ENCODE measurements around the gene HIPK4.
"Not testable (repeated sequence)": the region's sequence is repeated elsewhere in the genome, so short reads cannot be mapped to it uniquely, and the experiment has no call there.

HIPK4 gene

DNA sequence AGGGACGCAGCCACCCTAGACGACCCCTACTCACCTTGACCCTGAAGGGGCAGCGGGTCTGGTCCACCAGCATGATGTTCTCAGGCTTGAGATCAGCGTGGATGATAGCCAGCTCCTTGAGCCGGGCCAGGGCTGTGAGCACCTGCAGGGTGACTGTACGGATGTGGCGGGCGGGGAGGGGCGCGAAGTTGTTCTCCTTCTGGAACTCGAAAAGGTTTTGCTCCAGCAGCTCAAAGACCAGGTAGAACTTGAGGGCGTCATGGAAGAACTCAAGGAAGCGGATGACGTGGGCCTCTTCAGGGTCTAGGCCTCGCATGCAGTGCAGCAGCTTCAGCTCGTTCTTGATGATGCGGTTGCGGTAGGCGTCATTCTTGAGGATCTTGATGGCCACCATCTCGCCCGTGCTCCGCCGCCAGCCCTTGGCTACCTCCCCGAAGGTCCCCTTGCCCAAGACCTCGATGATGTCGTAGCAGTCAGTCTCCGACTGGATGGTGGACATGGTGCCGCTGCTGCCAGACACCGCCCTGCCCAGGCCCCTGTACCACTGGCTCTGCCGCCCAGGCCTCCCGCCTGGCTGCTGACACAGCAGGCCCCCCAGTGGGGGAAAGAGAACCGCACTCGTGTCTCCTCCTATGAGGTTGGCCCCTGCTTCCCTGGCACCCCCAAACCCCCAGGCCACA, 437 bp downstream of the HIPK4 start:
- no peak for DNase-seq

DNA sequence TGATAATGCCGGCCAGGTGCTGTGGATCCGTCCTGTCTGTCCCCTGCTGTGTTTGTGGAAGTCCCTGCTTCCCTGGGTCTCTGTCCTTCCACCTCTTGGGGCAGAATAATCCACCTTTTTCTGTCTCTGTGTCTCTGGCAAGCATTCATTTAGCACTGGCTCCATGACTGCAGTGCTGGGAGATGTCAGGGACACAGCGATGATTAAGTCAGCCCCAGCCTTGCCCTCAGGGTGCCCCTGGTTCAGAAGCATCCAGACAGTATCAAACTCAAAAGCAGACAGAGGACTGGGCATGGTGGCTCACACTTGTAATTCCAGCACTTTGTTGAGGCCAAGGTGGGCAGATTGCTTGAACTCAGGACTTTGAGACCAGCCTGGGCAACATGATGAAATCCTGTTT, 1.5 kb downstream of the HIPK4 start:
- DNase-seq, result no peak

DNA sequence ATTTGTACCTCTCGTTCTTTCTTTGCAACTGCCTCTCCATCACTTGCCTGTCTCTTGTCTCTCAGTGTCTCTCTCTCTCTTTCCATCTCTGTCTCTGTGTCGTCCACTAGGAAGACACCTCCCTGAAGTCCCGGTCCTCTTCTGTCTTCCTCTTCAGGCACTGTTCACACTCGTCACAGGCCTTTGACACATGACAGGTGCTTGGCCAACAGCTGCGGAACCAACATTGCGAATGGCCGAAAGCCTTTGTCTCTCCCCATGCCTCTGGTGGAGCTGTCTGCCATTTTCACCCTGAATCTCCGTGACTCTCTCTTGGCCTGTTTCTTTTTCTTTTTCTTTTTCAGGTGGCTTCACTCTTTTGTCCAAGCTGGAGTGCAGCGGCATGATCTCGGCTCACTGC, 2.8 kb downstream of the HIPK4 start:
- DNase-seq, result no peak

DNA sequence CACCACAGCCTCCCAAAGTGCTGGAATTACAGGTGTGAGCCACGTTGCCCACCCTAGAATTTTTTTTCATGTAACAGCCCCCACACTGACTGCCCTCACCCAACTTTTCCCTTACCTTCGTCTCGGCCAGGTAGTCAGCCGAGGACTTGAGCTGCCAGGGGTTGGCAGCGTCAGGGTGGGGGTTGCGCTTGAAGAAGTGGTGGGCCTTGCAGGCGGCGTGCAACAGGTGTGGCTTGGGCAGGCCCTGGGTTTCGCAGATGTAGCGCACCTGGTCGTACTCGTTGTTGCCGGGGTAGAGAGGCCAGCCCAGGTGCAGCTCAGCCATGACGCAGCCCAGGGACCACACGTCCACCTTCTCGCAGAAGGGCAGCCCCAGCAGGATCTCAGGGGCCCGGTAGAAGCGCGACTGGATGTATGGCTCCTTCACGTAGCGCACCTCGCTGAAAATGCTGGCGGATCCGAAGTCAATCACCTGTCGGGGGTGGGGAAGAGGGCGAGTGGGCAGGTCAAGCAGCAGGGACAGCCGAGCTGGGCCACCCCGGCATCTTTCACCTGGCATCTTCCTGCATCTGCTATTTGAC, 6.2 kb downstream of the HIPK4 start:
- DNase-seq, result no peak

DNA sequence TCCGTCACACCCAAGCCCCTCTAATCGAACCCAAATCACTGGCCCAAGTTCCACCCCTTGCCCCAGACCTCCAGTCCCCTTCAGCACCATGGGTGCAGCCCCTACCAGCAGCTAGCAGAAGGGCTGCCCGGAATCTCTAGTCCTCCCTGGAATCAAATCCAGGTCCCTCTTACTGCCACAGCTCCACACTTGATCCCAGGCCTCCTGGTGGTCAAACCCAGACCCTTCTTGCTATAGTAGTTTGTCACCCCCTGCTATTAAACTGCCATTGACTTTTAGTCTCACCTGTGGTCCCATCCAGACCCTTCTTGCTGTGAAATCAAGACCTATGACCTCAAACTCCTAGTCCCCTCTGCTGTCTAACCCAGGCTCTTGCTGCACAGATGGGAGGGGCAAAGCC, 8.7 kb downstream of the HIPK4 start:
- no peak for DNase-seq

DNA sequence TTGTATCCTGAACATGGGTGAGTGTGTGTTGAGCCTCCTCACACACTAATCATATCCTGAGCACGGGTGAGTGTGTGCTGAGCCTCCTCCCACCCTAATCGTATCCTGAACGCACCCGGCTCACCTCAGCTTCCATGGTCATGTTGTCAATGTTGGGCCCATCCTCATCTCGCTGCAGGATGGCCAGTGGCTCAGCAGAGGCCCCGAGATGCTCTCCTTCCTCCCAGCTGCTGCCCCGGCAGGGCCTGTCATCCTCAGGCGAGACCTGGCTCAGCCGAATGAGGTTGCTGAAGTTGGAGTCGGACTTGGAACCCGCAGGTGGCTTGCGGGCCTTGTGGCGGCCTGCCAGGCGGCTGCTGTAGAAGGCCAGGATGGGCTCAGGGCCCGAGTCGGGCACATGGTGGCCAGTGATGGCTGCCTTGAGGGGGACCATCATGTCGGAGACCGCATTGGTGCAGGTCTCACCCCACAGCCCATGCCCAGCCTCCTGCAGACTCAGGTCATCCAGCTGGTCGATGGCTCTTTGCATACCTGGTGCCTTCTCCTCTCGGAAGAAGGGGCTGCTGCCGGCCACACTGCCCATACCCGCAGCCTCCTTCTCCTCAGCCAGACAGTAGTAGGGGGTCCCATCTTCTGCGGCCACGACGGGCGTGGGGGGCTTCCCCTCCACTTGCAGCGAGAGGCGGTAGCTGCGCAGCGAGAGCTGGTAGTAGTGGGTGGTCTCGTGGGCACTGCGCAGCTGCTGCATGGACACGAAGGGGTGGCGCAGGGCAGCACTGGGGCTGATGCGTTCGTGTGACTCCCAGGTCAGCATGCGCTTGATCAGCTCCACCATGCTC, 9.6 kb downstream of the HIPK4 start:
- no peak for DNase-seq

DNA sequence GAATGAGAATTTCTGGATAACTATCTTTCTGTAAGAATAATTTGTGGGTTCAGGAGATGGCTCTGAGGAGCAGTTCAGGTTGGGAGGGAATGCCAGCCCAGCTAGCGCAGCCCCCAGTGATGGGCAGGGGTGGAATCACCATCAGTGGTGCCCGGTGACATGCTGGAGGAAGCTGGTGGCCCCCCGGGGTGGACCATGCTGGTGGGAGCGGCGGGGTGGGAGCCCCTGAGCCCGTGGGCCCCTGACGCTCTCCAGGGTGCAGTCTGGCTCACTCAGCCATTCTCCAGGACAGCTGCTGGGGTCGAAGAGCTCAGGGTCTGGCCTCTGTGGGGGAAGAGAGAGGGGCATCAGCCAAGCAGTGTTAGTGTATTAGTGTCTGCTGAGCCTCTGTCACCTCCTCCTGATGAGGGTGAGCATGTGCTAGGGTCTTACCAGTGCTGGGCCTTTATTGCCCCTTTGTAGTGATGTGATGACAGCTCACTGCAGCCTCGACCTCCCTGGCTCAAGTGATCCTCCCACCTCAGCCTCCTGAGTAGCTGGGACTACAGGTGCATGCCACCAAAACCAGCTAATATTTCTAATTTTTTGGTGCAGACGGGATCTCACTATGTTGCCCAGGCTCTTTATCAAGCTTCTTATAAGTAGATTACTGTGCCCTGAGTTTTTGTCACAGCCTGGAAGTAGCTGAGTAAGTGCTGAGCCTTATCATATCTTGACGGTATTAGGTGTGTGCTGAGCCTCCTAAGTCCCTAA, 10.4 kb downstream of the HIPK4 start:
- no peak for DNase-seq

DNA sequence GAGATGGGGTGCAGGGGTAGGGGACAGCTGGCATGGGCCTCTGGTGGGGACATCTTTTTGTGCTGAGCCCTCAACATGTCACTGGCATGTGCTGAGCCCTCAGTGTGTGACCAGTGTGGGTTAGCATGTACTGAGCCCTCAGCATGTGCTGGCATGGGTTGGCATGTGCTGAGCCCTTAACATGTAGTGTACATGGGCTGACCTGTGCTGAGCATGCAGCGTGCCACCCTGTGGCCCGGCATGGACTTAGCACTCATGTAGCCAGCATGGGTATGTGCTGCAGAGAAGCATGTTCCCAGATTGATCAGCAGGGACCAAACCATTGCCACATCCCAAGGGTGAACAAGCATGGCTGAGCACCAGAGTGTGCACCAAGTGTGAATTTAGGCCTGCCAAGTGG, 11.5 kb downstream of the HIPK4 start:
- no peak for DNase-seq

DNA sequence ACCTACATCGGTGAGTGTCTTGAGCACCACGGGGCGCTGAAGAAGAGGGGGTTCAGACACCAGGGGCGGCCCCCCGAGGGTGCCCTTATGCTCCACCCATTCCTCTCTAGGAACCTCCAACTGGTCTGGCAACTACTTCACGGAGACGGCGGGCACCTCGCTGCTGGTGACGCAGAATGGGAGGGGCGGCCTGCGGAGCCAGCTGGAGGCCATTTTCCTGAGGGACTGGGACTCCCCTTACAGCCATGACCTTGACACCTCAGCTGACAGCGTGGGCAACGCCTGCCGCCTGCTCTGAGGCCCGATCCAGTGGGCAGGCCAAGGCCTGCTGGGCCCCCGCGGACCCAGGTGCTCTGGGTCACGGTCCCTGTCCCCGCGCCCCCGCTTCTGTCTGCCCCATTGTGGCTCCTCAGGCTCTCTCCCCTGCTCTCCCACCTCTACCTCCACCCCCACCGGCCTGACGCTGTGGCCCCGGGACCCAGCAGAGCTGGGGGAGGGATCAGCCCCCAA, 12.1 kb downstream of the HIPK4 start:
- no peak for DNase-seq

DNA sequence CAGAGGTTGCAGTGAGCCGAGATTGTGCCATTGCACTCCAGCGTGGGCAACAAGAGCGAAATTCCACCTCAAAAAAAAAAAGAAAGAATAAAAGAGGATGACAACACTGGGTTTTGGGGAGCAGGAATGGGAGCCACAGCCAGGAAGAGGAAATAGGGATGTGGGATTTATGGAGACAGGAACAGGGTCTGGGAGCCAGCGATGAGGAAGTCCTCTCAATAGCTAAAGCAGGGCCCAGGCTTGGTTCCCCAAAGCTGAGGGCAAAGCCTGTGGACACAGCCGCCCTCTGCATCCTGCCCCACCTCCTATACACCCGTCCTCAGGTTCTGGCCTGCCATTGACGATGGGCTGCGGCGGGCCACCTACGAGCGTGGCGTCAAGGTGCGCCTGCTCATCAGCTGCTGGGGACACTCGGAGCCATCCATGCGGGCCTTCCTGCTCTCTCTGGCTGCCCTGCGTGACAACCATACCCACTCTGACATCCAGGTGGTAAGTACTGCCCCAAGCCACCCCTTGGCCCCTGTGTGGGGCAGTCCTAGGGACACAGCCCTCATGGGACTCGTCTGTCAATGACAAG, 13.6 kb downstream of the HIPK4 start:
- DNase-seq, result no peak

DNA sequence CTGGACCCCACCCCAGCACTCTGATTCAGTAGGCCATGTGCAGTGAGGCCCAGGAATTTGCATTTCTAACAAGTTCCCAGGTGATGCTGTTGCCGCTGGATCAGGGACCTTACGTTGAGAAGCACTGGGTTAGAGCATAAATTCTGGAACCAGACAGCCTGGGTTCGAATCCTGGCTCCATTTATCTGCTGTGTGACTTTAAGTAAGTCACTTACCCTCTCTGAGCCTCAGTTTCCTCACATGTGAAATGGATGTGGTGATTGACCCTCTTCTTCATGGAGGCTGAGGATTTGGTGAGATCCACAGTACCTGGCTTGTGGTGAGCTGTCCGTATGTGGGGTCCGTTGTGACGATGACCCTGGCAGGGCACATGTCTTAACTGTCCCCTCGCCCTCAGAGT, 15.9 kb downstream of the HIPK4 start:
- DNase-seq, result no peak

DNA sequence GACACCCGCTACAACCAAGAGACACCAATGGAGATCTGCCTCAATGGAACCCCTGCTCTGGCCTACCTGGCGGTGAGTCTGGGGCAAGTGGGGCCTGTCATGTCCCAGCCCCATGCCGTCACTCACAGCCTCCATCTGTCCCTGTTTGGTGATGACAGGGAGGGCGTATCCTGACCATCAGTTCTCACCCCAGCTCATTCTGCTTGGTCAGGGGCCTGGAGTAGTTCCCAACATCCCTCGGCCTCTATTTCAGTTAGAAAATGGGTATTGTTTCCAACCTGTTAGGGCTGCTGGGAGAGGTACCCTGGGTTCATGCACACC, 18.2 kb downstream of the HIPK4 start:
- no peak for DNase-seq

DNA sequence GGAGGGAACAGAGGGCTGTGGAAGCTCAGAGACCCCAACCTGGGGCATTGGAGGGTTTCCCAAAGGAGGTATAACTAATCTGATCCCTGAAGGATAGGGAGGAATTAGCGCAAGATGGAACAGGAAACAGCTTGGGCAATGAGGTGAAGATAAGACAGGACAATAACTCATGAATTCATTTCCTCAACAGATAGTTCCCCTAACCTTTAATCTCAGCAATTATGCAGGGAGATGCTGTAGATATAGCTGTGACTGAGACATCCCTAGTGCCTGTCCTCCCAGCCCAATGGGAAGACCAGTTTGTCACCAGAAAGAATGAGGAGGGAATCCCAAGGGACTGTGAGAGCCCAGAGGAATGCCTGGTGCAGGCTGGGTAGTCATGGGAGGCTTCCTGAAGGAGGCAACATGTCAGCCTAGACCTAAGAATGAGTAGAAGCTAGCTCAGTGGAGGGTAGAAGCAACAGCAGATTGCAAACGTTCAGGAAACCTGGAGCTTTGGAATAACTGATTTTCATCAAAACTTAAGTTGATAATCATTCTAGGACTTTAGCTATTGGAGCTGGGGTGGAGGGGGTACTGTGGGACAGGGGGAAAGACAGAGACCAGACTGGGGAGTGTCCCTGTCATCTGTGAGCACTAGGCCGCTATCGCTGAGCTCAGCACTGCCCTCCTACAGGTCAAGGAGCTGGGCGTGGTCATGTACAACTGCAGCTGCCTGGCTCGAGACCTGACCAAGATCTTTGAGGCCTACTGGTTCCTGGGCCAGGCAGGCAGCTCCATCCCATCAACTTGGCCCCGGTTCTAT, 18.8 kb downstream of the HIPK4 start:
- no peak for DNase-seq

DNA sequence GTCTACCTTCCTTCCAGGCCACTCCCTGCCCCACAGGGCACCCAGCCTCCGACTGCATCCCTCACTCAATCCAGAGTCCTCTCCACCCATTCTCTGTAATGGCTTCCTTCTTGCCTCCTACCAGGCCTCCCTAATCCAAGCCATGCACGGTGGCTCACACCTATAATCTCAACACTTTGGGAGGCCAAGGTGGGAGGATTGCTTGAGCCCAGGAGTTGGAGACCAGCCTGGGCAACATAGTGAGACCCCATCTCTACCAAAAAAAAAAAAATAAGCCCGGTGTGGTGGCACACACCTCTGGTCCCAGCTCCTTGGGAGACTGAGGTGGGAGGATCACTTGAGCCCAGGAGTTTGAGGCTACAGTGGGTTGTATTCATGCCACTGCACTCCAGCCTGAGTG, 19.7 kb downstream of the HIPK4 start:
- not testable (repeated sequence) for DNase-seq

DNA sequence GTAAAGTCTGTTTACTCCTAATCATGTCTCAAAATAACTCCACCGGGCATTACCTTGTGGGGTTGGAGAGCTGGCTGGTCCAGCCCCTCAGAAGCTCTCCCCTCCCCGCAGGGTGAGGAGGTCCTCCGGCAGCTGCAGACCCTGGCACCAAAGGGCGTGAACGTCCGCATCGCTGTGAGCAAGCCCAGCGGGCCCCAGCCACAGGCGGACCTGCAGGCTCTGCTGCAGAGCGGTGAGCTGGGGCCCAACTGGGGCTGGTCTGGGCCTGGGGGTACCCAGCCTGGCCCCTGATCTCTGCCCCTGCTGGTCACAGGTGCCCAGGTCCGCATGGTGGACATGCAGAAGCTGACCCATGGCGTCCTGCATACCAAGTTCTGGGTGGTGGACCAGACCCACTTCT, 20.2 kb downstream of the HIPK4 start:
- DNase-seq, result no peak

DNA sequence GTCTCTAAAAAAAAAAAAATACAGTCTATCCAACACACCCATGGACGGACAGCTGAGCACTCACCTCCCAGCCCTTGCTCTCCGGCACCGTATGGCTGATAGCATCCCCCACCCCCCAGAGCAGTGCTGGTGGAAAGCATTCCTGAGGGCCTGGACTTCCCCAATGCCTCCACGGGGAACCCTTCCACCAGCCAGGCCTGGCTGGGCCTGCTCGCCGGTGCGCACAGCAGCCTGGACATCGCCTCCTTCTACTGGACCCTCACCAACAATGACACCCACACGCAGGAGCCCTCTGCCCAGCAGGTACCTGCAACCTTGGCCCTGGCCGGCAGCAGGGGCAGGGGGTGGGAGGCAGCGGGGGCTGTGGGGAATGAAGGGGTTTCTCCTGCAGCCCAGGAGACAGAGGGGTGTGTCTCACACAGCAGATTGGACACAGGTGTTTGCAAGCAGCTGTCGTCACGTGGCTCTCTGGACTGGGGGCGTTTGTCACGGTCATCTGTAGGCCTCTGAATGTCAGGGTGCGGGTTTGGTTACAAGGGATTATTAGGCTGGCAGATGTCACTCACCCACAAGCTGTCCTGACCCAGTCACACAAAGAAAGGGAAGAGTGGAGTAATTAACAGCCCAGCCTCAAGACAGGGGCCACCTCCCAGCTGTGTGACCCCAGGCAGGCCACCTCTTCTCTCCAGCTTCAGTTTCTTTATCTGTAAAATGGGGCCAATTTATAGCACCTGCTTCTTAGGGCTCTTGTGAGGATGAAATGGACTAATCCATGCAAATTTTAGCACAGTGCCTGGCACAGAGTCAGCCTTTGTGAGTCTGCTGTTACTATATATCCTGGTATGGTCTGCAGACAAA, 22.2 kb downstream of the HIPK4 start:
- no peak for DNase-seq

DNA sequence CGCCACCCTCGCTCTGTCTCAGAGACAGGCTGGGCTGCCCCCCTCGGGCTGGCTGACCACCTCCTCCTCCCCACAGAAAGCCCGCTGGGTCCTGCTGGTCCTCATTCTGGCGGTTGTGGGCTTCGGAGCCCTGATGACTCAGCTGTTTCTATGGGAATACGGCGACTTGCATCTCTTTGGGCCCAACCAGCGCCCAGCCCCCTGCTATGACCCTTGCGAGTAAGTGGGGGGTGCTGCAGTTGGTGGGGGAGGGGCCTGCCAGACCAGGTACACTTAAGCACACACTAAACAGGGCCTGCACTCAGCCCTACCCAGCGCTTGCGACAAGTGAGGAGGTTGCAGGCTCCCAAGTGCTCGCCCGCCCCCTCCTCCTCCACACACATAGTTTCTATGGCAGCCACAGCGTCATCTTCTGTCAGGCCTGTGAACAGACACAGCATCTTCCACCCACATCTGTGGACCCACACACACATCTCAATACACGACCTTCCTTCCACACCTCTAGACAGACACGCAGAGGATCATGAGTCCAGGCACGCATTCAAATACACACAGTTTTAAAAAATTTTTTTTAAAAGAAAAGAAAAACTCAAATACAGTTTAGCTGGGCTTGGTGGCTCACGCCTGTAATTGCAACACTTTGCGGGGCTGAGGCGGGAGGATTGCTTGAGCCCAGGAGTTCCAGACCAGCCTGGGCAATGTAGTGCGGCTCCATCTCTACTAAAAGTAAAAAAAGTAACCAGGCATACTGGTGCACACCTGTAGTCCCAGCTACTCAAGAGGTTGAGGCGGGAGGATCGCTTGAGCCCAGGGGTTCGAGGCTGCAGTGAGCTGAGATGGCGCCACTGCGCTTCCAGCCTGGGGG, 23.1 kb downstream of the HIPK4 start:
- peak; percentile 60 for DNase-seq

DNA sequence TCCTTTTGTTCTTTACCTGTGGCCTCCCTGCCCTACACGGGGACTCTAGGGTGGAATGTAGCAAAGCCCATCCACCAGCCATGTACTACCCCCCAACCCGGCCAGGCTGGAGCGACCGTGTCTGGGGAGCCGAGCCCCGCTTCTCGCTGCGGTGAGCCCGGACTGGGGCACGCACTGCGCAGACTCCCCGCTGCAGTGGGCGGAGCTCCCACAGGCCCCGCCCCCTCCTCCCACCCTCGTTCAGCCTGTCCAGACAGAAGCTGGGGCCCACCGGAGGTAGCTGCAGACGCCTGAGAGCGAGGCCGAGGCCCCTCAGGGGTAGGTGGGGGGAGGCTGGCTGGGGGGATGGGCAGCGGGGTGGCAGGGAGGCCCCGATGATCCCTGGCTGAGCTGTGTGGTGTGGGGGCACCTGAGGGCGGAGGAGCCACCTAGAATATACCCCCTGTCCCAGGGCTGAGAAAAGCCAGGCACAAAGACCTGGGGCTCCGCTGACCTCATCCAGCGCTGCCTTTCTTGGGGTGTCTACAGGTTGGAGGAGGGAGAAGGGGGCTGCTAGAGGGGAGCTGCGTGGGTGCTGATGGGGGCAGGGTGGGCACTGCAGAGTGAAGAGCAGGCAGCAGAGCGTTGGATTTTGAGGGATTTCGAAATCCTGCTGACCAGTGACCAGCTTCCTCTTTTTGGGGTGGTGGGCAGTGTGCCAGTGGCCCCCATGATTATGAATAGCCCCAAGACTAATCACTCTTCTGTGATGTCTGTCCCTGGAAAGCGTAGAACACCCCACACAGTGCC, 24.2 kb downstream of the HIPK4 start:
- DNase-seq, result peak; percentile 94

DNA sequence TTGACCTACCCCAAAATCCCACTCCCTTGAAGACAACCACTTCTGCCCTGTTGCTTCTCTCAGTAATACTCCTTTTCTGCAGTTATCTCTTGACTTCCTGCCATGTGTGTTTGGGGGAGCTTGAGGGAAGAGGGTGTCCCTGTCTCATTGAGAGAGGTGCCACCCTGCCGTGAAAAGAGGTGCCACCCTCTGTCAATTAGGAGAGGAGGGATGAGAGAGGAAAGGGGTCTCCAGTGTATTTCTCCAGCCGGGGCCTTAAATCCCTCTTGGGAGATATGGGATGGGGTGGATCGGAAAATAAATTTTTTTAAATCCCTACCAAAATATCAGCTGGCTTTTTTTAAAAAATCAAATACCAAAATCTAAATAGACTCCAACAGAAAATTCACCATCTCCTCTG, 25.0 kb downstream of the HIPK4 start:
- no peak for DNase-seq

Data from left hindlimb (tissue), 1 donor.